ENCODE measurements around the gene SNPH.

SNPH gene

GRCh38 chr20:1265226-1265915 lies 723 bp upstream of the SNPH start:
- no peak for DNase-seq

DNA sequence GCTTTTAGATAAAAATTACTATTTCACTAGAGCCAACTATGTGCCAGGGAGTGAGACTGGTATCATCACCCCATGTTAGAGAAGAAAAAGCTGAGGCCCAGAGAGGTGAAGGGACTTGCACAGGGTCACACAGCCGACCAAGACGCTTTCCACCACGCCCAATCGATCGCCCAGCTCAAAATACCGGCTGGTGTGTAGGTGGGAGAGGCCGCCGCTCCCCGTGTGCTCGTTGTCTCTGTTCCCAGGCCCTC lies 253 bp upstream of the SNPH start:
- DNase-seq: no peak

- DNase-seq: no peak
These were observed 1.1 kb downstream of the SNPH start for GRCh38 chr20:1267161-1267560.

GRCh38 chr20:1267809-1268374 lies 1.8 kb downstream of the SNPH start:
- DNase-seq: no peak

GRCh38 chr20:1269235-1269634 lies 3.1 kb downstream of the SNPH start:
- no peak for DNase-seq

DNA sequence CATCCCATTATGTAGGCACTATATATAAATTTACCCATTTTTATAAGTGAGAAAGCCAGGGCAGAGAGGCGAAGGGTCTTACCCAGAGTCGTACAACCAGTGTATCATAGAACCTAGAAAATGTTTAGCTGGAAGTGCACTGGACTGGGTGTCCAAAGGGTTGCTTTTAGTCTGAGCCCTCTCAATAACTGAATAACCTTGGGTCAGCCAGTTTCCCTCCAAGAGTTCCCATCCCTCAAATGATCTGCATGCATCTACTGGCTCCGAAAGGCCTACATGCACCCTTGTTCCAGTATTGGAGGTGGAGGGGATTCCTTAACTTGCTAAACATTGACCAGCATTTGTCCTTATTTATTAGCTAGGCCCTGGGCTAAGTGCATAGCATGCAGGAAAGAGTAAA lies 3.8 kb downstream of the SNPH start:
- no peak for DNase-seq

- DNase-seq: no peak
These were observed 6.4 kb downstream of the SNPH start for GRCh38 chr20:1272368-1273100.

- DNase-seq: no peak
These were observed 7.3 kb downstream of the SNPH start for GRCh38 chr20:1273366-1273765.

DNA sequence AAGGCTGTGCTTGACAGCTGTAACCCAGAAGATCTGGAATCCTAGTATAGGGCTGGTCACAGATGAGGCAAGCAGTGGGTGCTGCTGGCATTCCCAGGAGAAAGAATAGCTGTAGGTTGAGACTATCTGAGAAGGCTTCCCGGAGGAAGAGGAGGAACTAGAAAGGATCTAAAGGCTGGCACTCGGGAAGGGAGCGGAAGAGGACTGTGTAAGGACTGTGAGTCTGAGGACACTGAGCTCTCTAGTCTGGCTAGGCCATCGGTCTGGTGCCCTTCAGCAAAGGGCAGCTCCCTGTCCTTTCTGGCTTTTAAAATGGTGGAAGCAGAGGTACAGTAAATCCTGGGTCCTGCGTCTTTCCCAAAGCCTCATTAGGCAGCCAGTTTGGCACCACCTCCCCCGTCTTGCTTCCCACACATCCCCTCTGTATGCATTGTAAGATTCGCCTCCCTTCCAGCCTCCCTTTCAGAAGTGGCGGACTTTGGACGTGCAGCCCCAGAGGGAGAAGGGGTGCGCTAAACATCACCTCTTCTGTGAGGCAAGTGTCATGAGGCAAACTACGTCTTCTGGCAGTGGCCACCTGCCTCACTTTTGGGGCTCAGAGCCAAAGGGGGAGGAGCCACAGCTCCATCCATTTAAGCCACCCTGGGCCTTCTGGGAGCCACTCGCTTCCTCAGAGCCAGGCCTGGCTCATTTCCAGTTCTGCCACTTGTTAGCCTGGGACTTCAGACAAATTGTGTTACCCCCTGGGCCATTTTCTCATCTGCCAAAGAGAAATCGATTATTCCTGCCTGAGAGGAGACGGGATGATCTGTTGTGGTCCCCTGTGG lies 8.6 kb downstream of the SNPH start:
- peak; percentile 92 for DNase-seq

DNA sequence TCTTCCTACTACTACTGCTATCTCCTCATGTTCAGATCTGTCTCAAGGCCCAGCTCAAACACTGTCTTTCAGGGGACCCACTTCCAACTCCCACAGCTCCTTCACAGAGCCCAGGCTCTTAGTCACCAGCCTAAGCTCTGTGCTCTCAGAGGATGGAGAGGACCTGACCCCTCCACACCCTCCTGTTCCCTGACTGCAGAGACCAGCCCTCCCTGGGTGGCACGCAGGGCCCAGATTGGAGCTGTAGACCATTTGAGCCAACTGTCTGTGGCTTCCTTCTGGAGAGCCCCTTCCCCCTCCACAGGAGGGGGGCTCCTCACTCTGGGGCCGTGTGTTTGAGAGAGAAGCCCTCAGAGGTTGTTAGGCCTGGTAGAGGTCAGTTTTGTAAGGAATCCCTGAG lies 9.8 kb downstream of the SNPH start:
- DNase-seq: no peak

DNA sequence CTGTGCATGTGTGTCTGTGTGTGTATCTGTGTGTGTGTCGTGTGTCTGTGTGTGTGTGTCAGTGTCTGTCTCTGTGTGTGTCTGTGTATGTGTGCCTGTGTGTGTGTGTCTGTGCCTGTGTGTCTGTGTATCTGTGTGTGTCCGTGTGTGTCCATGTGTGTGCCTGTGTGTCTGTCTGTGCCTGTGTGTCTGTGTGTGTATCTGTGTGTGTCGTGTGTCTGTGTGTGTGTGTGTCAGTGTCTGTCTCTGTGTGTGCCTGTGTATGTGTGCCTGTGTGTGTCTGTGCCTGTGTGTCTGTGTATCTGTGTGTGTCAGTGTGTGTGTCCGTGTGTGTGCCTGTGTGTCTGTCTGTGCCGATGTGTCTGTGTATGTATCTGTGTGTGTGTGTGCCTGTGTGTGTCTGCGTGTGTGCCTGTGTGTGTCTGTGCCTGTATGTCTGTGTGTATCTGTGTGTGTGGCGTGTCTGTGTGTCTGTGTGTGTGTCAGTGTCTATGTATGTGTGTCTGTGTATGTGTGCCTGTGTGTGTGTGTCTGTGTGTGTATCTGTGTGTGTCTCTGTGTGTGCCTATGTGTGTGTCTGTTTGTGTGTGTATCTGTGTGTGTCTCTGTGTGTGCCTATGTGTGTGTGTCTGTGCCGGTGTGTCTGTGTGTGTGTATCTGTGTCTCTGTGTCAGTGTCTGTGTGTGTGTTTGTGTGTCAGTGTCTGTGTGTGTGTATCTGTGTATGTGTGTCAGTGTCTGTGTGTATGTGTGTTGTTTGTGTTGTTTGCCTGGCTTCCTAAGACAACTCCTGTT lies 11.6 kb downstream of the SNPH start:
- DNase-seq: no peak

GRCh38 chr20:1278993-1279392 lies 12.9 kb downstream of the SNPH start:
- DNase-seq: no peak

- DNase-seq: no peak
These were observed 14.4 kb downstream of the SNPH start for GRCh38 chr20:1280195-1281102.

GRCh38 chr20:1281279-1282057 lies 15.4 kb downstream of the SNPH start:
- peak; percentile 39 for DNase-seq

DNA sequence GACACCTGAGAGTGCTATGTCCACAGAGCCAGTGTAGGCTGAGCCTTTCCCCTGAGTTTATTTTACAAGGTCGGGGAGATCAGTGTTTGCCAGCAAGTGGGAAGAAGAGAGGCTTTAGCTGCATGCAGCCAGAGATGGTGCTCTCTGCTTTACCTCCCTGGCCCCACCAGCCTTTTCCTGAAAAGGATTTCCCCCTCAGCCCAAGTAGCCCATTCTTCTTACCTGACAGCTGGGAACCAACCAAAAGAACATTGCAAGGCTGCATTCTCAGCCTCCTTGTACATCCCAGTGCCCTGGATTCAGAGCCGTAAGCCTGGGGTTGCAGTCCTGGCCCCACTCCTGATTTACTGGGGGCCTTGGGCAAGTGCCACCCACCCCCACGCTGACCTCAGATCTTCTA lies 16.9 kb downstream of the SNPH start:
- DNase-seq: no peak

DNA sequence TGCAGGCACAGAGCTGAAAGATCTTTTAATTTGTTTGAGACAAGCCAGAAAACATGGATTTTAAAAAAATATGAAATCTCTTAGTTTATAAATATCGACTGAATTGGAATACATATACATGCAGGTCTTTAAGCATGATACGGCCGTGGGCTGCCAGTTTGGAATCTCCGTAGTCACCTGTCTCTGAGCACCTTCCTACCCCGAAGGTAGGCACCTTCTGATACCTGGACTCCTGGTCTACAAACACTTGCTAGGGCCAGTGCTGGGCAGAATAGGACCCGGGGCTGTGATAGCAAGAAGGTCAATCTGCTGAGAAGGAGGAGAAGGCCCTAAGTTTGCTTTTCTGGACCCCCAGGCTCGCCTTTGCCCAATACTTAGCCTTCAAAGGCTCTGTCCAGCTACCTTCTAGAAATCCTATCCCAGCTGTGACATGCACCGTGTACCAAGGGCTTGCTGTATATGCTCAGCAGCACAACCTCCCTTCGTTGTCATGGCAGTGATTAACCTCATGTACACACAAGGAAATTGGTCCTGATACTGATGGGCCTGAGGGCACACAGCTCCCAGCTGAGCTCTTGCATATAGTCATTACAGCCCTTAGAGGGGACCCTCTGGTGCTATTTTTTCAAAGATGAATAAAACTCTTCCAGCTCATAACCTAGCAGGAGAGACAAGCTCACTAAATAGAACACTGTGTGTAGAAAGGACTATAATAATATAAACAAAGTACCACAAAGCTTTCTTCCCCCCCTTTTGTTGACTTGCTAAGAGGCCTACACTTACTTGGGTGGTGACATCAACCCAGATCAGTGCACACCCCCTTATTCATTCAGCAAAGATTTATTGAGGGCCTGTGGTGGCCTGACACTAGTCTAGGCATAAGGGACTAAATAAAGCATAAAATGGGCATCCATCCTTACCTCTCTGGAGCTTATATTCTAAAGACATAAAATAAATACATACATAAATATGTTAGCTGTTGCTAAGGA lies 17.7 kb downstream of the SNPH start:
- peak; percentile 55 for DNase-seq

- DNase-seq: no peak
These were observed 20.4 kb downstream of the SNPH start for GRCh38 chr20:1286267-1287024.

GRCh38 chr20:1287306-1287705 lies 21.2 kb downstream of the SNPH start:
- DNase-seq: no peak

All from NCI-H1436 (cell line).